ENCODE measurements around the gene SFMBT2. TPM values are rescaled to one million over a fixed set of nuclear protein-coding genes. Genes with fewer than 3 reads are reported as not detected.
A peak's percentile ranks its signal among the peaks of the same experiment; 100 is the strongest.

The SFMBT2 gene
- total RNA-seq, 2 donors from 2014 or later, result 1.6 to 3.4 TPM

DNA sequence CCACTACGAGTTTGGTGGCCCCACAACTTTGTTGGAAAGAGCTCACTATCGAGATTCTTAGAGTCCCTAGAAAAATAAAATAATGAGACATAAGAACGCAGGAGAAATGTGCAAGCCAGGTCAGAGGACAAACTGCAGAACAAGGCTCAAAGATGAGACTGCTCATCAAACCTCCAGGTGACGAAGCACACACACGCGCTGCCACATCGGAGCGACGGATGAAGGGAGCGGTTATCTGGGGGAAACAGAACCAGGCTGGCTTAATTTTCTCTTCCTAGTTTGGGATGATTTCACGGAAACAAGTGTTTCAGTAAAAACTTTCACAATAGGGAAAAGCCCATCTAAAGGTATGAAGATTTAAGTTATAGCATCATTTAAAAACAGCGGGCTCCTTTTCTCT, 231.3 kb downstream of the SFMBT2 start:
- Histone ChIP-seq H3K27ac (no peak overlapping the region), H3K4me1 (no peaks in the 10 kb centered on the region), H3K27me3 (no peaks in the 10 kb centered on the region), H3K36me3 (replicated peaks in 1 of 2; ENCODE audit: insufficient read depth in 1 of 2, low read depth in 2 of 2) (no peaks in the 10 kb centered on the region), H3K9me3 (no peaks in the 10 kb centered on the region), H3K4me3 (no peak overlapping the region)
- intact Hi-C loops (cut with DNase I), result no loop called here
- ATAC-seq (no peak), DNase-seq (no peak)
- TF ChIP-seq, protein P1, sequence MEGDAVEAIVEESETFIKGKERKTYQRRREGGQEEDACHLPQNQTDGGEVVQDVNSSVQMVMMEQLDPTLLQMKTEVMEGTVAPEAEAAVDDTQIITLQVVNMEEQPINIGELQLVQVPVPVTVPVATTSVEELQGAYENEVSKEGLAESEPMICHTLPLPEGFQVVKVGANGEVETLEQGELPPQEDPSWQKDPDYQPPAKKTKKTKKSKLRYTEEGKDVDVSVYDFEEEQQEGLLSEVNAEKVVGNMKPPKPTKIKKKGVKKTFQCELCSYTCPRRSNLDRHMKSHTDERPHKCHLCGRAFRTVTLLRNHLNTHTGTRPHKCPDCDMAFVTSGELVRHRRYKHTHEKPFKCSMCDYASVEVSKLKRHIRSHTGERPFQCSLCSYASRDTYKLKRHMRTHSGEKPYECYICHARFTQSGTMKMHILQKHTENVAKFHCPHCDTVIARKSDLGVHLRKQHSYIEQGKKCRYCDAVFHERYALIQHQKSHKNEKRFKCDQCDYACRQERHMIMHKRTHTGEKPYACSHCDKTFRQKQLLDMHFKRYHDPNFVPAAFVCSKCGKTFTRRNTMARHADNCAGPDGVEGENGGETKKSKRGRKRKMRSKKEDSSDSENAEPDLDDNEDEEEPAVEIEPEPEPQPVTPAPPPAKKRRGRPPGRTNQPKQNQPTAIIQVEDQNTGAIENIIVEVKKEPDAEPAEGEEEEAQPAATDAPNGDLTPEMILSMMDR (IDR thresholded peaks at IDR 0.05), result no peak
- no peak for TF ChIP-seq POLR2A (IDR thresholded peaks at IDR 0.05)
- WGBS, 2 donors, result 81 to 83% methylated on average over 12 of the region's 12 CpGs

GRCh38 chr10:7173948-7174347, 236.9 kb downstream of the SFMBT2 start:
- Histone ChIP-seq H3K36me3 (replicated peaks in 1 of 2; ENCODE audit: insufficient read depth in 1 of 2, low read depth in 2 of 2) (no peaks in the 10 kb centered on the region), H3K27me3 (no peaks in the 10 kb centered on the region), H3K4me3 (no peak overlapping the region), H3K27ac (no peak overlapping the region), H3K4me1 (no peaks in the 10 kb centered on the region), H3K9me3 (no peaks in the 10 kb centered on the region)
- WGBS, 2 donors, result 56 to 57% methylated on average over 8 to 11 of the region's 11 CpGs
- no peak for TF ChIP-seq POLR2A (IDR thresholded peaks at IDR 0.05)
- TF ChIP-seq, protein P1 (IDR thresholded peaks at IDR 0.05), result no peak
- DNase-seq (no peak), ATAC-seq (no peak)
- intact Hi-C loops (cut with DNase I), result no loop called here

GRCh38 chr10:7171825-7172224, 239.0 kb downstream of the SFMBT2 start:
- no peak for ATAC-seq
- no peaks in the 10 kb centered on the region for H3K27me3 ChIP-seq
- TF ChIP-seq POLR2A (IDR thresholded peaks at IDR 0.05), result no peak
- TF ChIP-seq, protein P1 (IDR thresholded peaks at IDR 0.05), result no peak
- DNase-seq, result no peak
- H3K4me1 ChIP-seq, result no peaks in the 10 kb centered on the region
- H3K27ac ChIP-seq, result no peak overlapping the region
- H3K4me3 ChIP-seq, result no peak overlapping the region
- WGBS, 2 donors, result 93 to 95% methylated on average over 27 to 35 of the region's 35 CpGs
- no peaks in the 10 kb centered on the region for H3K36me3 ChIP-seq (replicated peaks in 1 of 2; ENCODE audit: insufficient read depth in 1 of 2, low read depth in 2 of 2)
- H3K9me3 ChIP-seq, result no peaks in the 10 kb centered on the region
- intact Hi-C loops (cut with DNase I), result no loop called here

GRCh38 chr10:7170626-7171322, 240.1 kb downstream of the SFMBT2 start:
- no peaks in the 10 kb centered on the region for H3K36me3 ChIP-seq (replicated peaks in 1 of 2; ENCODE audit: insufficient read depth in 1 of 2, low read depth in 2 of 2)
- no peak for TF ChIP-seq POLR2A (IDR thresholded peaks at IDR 0.05)
- 72 to 79% methylated on average over 9 to 24 of the region's 24 CpGs for WGBS, 2 donors
- no peak overlapping the region for H3K27ac ChIP-seq
- DNase-seq (peak in 1 of 4 donors; percentile 11), ATAC-seq (no peak)
- intact Hi-C loops (cut with DNase I), result no loop called here
- H3K4me1 ChIP-seq, result no peaks in the 10 kb centered on the region
- no peaks in the 10 kb centered on the region for H3K27me3 ChIP-seq
- no peaks in the 10 kb centered on the region for H3K9me3 ChIP-seq
- no peak overlapping the region for H3K4me3 ChIP-seq

GRCh38 chr10:7168414-7168813, 242.4 kb downstream of the SFMBT2 start:
- intact Hi-C loops (cut with DNase I), result no loop called here
- peak in 1 of 4 donors; percentile 18 for DNase-seq
- no peaks in the 10 kb centered on the region for H3K36me3 ChIP-seq (replicated peaks in 1 of 2; ENCODE audit: insufficient read depth in 1 of 2, low read depth in 2 of 2)

More at GRCh38 chr10:7168414-7168813, 242.4 kb downstream of the SFMBT2 start:
- 66 to 70% methylated on average over 13 of the region's 13 CpGs for WGBS, 2 donors
- TF ChIP-seq POLR2A (IDR thresholded peaks at IDR 0.05), result no peak
- TF ChIP-seq, protein P1 (IDR thresholded peaks at IDR 0.05), result no peak
- H3K4me3 ChIP-seq, result no peak overlapping the region
- no peaks in the 10 kb centered on the region for H3K27me3 ChIP-seq
- H3K9me3 ChIP-seq, result no peaks in the 10 kb centered on the region
- no peak for ATAC-seq
- H3K27ac ChIP-seq, result no peak overlapping the region
- no peaks in the 10 kb centered on the region for H3K4me1 ChIP-seq

Measured in body of pancreas (tissue), 4 donors.